Stimulated activated CD8-positive, alpha-beta memory T cell treated with anti-CD3 and anti-CD28 coated beads, Interleukin-7, amount 100 ng/mL, for 24 hours (primary cell): ENCODE measurements around the gene STK11IP.
A peak's percentile ranks its signal among the peaks of the same experiment; 100 is the strongest.

Source experiments
- DNase-seq: peaks from one replicate; pipeline ENCODE4 v3.0.0-alpha.2; 2020; ENCODE audit warnings: low read depth

The STK11IP gene, protein sequence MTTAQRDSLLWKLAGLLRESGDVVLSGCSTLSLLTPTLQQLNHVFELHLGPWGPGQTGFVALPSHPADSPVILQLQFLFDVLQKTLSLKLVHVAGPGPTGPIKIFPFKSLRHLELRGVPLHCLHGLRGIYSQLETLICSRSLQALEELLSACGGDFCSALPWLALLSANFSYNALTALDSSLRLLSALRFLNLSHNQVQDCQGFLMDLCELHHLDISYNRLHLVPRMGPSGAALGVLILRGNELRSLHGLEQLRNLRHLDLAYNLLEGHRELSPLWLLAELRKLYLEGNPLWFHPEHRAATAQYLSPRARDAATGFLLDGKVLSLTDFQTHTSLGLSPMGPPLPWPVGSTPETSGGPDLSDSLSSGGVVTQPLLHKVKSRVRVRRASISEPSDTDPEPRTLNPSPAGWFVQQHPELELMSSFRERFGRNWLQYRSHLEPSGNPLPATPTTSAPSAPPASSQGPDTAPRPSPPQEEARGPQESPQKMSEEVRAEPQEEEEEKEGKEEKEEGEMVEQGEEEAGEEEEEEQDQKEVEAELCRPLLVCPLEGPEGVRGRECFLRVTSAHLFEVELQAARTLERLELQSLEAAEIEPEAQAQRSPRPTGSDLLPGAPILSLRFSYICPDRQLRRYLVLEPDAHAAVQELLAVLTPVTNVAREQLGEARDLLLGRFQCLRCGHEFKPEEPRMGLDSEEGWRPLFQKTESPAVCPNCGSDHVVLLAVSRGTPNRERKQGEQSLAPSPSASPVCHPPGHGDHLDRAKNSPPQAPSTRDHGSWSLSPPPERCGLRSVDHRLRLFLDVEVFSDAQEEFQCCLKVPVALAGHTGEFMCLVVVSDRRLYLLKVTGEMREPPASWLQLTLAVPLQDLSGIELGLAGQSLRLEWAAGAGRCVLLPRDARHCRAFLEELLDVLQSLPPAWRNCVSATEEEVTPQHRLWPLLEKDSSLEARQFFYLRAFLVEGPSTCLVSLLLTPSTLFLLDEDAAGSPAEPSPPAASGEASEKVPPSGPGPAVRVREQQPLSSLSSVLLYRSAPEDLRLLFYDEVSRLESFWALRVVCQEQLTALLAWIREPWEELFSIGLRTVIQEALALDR

DNA sequence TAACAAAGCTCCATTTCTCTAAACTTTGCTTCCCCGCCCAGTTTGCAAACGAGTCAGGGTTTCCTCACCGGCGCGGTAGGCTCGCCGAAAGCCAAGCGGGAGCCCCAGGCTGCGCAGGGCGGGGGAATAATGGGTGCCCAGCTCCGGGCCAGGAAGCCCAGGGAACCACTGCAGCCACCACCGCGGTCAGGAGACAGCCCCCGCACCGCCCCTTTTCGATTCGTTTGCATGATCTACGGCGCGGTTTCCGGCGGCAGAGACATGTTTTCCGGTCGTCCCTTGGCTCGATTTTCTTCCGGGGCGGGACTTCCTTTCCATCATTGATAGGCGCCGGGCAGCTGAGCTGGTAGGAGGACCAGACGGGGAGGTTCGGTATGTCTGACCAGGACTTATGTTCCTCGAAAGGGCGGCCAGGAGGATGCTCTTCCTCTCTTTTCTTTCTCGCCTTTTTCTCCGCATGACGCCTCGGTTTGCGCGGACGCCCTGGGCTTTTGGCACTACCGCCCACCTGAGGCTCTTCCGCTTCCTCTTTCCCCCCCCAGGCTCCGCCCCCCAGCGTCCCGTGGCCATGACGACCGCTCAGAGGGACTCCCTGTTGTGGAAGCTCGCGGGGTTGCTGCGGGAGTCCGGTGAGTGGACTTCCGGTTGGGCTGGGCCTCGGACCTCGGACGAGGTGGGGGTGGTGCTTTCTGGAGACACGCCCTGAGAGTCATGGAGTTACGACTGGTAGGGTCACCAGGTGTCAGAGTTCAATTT lies at the start of gene STK11IP:
TSS of gene STK11IP (plus strand) at position 306 of the 756 bp plus-strand sequence. CDS start at position 569, 263 bp downstream.
- peak; percentile 89 for DNase-seq

DNA sequence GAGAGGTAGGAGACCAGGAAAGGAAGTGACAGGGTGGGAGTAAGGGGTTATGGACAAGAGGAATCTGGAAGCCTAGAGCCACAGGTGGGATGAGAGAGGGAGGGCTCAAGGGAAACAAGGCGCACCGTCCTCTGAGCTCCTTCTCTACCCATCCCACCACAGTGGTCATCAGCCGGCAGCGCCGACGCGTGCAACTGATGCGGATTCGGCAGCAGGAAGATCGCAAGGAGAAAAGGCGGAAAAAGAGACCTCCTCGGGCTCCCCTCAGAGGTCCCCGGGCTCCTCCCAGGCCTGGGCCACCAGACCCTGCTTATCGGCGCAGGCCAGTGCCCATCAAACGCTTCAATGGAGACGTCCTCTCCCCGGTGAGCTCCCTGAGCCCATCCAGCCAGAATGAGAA lies 48.7 kb upstream of the STK11IP start:
- DNase-seq: no peak

DNA sequence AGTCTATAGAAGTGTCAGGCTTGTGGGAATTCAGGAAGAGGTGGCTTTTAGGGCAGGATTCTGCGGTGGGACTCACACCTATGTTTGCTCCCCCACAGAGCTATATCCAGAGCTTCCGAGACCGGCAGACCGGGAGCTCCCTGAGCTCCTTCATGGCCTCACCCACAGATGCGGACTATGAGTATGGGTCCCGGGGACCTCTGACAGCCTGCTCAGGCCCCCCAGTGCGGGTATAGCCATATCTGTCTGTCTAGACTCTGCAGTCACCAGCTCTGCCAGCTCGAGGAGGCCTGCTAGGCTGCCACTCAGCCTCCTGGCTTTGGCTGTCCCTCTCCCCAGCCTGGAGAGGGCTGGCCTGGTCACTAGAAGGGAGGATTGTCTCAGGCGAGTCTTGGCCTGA lies 48.0 kb upstream of the STK11IP start:
- no peak for DNase-seq

DNA sequence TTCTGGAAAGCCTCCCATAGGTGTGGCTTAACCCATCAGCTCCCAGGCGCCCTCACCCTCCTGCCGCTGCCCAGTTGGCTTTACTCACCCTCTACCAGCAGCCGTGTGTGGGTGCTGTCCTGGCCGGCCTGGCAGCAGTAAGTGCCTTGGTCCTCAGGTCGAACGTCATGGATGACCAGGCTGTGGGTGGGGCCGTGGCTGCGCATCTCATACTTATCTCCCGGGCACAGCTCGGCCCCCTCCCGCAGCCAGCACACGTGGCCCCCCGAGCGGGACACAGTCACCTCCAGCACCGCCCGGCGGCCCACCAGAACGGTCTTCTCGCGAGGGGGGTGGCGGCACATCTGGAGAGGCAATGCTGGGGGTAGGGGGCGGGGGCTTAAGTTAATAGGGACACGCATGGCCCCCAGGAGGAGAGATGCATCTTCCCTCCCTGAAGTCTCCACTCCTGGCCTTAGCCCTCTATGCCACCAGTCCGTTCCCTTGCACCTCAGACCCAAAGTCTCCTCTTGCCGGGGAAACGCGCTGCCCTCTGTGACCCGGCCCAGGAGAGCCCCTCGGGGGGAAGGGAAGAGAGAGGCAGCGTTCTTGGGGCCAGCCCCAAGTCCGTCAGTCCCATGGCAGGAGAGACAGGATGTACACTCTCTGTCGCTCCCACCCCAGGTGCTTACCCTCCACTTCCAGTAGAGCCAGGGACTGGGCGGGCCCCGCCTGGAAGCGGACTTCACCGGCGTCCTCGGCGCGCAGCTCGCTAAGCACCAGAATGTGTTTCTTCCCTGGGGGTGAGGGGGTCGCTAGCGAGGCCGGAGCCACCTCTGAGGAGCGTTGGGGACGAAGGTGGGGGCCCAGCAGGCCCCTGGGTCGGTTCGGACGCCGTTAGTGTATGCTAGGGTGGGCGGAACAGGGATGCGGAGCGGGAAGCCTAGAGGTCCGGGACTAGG lies 45.9 kb upstream of the STK11IP start:
- DNase-seq: no peak

DNA sequence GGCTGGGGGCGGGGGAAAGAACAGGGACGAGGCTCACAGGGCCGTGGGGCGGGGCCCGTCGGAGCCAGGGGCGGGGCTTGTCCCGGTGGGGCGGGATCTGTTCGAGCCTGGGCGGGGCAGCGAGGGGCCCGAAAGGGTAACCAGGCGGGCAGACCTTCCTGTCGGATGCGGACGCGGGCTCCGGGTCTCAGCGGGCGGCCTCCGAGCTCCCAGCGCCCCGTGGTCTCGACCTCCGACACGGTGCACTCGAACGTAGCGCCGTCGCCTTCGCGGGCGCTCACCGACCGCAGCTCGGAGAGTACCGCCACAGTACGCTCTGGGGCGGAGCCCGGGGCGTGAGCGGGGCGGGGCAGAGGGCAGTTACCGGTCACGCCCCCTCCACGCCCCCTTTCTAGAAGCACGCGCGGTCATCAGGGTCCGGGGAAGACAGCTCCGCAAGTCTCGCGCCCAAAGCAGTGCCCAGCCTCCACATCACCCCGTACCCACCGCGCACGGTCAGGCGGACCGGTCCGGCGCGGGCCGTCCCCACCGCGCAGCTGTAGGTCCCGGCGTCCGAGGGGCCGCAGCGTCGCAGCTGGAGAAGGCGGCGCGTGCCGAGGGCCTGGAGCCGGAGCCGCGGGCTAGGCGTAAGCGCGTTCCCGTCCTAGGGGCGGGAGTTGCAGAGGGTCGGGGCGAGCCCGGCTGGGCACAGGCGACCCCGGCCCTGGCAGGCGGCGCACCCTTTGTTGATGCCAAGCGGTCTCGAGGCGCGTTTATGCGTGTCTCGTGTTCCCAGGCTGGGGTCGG lies 45.1 kb upstream of the STK11IP start:
- DNase-seq: peak; percentile 76

DNA sequence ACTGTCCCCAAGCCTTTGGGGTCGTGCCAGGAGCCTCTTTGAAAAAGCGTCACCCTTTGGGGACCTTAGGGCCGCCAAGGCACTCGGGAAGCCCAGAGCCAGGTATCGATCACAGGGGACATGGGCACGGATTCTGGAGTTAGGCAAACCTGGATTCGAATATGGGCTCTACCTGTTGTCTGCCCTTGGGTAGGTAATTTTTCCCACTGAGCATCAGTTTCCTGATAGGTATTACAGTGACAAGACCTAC lies 44.6 kb upstream of the STK11IP start:
- no peak for DNase-seq

DNA sequence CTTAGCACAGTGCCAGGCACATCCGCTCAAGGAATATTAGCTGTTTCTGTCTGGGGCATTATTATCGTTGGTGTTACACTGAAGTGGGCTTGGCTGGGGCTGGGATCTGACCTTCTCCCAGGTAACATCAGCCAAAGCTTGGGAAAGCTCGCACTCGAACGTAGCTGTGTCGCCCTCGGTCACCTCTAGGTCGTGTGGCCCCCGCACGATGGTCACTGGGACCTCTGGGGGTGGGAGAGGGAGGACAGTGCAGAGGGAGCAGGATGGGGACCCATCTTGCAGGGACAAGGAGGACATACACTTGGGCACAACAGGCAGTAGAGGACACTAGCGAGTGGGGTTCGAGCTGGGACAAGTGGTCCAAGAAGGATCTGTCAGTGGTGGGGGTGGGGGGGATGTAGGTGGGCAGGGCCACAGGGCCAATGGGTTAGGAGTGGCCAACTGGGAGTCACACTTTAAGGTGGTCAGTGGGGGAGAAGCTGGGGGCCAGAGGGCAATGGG lies 44.1 kb upstream of the STK11IP start:
- DNase-seq: no peak

DNA sequence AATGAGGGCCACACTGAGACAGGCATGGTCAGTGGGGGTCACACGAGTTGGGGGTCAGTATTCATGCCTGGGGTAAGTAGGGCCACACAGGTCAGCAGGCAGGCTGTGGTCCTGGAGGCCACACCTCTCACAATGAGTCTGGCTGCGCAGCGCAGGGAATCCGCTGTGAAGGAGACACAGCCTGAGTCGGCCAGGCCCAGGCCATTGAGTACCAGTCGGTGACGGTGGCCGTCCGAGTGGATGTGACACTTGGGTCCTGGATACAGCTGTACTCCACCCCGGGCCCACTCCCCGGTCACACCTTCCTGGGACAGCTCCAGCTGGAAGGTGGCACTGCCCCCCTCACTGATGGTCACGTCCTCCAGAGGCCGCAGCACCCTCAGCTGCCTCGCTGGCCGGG lies 43.3 kb upstream of the STK11IP start:
- DNase-seq: no peak

DNA sequence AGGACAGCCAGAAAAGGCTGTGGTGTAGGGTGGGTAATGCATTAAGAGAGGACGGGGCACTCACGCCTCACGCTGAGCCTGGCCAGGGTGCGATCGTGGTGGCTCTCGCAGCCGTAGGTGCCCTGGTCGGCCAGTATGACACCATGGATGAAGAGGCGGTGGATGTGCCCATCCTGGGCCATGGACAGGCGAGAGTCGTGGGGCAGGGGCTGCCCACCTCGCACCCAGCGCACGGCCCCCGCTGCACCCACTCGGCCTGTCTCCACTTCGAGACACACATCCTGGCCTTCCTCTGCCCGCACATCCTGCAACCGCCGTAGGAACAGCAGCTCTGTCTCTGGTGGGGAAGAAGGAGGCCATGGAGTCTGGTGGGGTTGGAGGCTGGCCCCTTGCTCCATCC lies 41.7 kb upstream of the STK11IP start:
- no peak for DNase-seq

DNA sequence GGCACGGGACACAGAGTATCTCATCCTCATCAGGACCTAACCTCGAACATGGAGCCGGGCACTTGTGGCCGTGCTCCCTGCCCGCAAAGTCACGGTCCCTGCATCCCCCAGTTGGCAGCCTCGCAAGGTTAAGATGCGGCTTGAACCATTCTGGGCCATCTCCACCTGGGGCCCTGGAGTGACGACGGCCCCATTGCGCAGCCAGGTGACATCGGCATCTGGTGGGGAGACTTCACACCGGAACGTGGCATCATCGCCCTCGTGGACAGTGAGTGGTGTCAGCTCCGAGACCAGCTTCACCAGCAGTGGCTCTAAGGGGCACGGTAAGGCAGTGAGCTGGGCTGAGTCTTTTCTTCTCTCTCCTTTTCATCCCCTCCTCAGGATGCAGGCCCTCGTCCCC lies 41.2 kb upstream of the STK11IP start:
- DNase-seq: no peak

DNA sequence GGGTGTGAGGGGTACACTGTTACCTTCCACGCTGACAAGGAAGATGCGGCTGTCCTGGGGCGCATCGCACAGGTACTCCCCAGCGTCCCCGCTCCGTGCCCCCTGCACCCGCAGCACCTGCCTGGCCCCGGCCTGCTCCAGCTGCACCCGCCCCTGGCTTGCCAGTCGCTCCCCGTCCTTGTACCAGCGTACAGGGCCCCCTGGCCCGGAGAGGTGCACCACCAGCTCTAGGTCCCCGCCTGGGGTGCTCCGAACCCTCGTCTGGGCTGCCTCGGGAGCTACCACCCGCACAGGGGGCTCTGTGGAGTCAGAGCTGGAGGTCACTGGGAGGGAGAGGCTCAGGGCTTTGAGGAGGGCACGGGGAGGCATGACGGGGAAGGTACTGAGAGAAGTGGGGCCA lies 40.3 kb upstream of the STK11IP start:
- no peak for DNase-seq

DNA sequence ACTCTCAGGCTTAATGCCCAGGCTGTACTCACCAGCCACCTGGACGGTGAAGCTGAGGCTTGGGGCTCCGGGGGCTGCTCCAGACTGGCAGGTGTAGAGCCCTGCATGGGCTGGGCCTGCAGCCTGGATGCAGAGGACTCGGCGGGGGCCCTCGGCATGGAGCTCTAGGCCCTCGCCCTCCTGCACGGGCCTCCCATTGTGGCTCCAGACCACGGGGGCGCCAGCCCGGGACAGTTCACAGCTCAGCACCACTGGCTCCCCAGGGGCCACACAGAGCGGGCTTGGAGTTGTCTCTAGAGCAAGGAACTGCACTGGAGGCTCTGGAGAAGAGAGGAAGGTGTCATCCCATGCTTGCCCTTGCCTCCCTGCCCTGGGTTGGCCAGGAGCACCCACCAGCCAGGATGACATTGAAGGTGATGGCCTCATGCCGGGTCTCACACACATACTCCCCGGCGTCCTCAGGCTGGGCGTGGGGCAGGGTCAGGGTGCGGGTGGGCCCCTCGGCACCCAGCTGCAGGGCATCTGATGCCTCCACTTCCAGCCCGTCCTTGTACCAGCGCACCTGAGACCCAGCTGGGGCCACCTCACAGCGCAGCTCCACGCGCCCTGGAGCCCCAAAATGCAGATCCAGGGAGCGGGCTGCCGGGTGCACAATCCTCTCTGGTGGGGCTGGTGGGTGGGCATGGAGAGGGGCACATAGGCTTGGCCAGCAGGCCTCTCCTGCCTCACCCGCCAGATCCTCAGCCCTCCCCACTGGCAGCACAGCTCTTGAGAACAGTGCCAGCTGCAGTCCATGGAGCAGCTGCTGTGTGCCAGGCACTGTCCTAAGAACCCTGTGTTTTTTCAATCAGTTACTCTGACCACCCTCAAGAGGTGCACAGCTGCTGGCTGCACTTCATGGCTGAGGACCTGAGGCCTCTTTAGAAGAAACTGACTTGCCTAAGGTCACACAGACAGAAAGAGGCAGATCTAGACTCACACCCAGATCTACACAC lies 39.6 kb upstream of the STK11IP start:
- no peak for DNase-seq

DNA sequence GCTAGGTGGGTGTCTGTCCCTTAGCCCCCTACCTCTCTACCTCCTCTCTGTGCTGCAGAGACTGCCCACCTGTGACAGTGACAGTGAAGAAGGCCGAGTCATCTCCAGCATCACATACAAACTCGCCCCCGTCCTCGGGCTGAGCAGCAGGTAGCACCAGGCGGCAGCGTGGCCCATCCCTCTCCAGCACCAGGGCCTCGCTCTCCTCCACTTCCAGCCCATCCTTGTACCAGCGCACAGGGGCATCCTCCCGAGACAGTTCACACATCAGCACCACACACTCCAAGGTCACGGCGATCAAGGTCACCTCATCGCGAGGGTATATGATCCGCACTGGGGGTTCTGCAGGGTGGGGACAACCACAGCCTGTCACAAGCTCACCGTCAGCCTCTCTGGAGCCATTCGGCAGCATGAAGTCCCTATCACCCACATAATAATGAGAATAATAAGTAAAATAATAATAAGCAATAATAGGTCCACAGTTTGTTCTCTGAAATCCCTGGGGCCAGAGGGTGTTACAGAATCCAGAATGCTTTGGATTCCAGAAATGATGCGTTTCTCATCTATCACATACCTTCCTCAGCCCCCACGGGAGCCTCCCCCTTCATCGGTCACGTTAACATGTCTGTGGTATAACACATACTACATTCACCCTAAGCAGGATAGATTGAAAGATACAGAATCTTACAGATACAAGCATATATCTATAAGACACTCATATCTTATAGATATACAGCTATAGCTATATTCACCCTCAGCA lies 38.3 kb upstream of the STK11IP start:
- DNase-seq: no peak

DNA sequence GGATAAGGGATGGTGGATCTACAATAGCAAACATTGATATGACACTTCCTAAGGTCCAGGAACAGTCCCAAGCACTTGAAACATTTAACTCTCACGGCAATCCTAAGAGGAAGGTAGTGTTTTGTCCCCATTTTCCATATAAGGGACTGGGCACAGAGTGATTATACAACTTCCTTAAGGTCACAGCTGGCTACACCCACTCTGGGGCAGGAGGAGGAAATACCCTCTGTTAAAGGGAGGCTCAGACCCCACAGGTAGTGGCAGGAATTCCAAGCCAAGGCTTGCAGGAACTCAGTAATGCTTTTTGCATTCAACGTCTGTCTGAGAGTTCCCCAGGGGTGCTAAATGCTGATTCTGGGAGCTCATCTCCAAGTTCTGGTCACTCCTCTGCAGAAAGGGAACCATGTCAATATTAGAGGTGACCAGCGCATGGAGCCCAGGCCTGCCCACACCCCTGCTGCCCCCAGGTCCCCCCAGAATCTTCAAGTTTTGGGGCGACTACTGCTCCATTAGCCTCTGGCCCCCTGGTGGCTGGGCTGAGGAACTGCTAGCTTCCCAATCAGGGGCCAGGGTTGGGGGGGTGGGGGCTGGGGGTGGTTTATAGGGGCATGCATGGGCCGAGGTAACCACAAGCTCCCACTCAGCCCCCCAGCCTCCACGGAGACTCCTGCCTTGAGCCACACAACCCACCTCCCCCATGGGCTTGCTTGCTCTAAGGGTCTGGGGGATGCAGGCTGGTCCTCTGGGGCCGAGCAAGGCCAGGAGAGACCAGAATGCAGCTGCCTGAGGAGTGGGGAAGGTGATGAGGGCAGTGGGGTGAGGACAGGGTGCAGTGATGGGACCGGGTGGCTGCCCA lies 37.4 kb upstream of the STK11IP start:
- no peak for DNase-seq

DNA sequence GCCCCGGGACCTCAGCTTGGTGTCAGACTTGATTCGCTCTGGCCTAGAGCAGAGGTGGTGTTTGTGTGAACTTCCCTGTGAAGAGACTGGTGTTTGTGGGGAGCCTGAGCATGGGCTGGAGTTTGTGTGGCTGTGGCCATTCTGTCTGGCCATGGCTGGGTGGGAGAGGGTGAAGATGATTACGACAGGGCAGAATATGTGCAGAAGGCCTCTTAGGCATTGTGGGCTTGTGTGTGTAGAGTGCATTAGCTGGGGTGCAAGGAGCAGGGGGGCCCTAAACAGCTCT lies 36.8 kb upstream of the STK11IP start:
- DNase-seq: no peak

DNA sequence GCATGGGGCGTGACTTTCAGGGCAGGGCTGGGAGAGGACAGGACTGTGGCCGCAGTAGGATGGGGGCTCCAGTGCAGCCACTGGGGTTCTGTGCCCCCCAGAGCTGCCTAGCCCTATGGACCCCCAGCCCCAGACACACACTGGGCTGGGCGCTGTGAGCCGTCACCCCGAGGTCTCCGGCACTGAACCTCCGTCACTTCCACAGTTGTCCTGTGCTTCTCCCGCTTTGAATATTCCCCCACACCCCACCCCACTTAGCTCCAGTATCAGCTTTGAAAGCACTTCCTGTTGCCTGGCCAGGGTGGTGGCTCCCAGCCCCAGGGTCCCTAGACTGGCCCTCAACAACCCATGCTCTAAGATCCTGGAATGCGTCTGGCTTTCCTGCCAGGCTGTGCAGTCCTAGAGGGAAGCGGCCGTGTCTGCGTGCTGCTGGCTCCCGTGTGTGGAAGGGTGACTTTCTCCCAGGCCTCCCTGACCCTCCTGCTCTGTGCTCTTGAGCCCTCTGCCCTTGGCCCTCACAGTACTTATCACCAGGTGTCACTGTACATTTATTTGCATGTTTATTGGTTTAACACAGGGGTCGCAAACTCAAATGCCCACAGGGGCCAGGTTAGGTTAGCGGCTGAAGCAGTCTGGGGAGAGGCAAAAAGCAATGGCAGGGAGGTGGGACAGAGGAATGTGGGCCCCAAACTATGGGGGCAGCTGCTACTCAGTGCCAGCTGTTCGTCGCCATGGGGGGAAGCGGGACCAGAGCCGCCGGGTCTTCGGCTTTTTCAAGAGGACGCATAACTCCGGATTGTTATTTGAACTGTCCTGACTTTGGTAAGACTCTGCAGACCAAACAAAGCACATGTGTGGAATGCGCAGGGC lies 36.2 kb upstream of the STK11IP start:
- DNase-seq: no peak
